Stimulated activated CD4-positive, alpha-beta T cell treated with anti-CD3 and anti-CD28 coated beads, Interleukin-1b, Interleukin-23, amount 100 ng/mL, for 48 hours (primary cell): ENCODE data around the gene POLR2B.
"Not testable (repeated sequence)": the region's sequence is repeated elsewhere in the genome, so short reads cannot be mapped to it uniquely, and the experiment has no call there.

Experiments used
- DNase-seq: peaks from one replicate; pipeline ENCODE4 v3.0.0-alpha.2; 2020

POLR2B gene

GRCh38 chr4:56978750-56979303 is at the start of gene POLR2B:
Gene POLR2B, plus strand, starts transcription at chr4:56978896. Its CDS starts 90 bp downstream, at chr4:56978986.
- peak; percentile 93 for DNase-seq

GRCh38 chr4:56930638-56931037 is 48.1 kb upstream of the POLR2B start:
- no peak for DNase-seq

- no peak for DNase-seq
These were observed 46.8 kb upstream of the POLR2B start for GRCh38 chr4:56931924-56932323.

- DNase-seq, result no peak
These were observed 41.4 kb upstream of the POLR2B start for GRCh38 chr4:56937262-56937661.

- DNase-seq, result not testable (repeated sequence)
These were observed 38.9 kb upstream of the POLR2B start for GRCh38 chr4:56939826-56940225.

GRCh38 chr4:56940403-56940802 is 38.3 kb upstream of the POLR2B start:
- no peak for DNase-seq

GRCh38 chr4:56940971-56941370 is 37.7 kb upstream of the POLR2B start:
- no peak for DNase-seq

- DNase-seq, result no peak
These were observed 37.3 kb upstream of the POLR2B start for GRCh38 chr4:56941403-56941802.

- no peak for DNase-seq
These were observed 24.8 kb upstream of the POLR2B start for GRCh38 chr4:56953680-56954520.

GRCh38 chr4:56958111-56958517 is 20.6 kb upstream of the POLR2B start:
- DNase-seq, result no peak

GRCh38 chr4:56959100-56959499 is 19.6 kb upstream of the POLR2B start:
- no peak for DNase-seq

GRCh38 chr4:56961107-56961500 is 17.6 kb upstream of the POLR2B start:
- DNase-seq, result no peak

- no peak for DNase-seq
These were observed 7.3 kb upstream of the POLR2B start for GRCh38 chr4:56971383-56971782.

- no peak for DNase-seq
These were observed 6.3 kb upstream of the POLR2B start for GRCh38 chr4:56972389-56972788.

GRCh38 chr4:56972809-56973208 is 5.9 kb upstream of the POLR2B start:
- DNase-seq, result no peak

- no peak for DNase-seq
These were observed 5.4 kb upstream of the POLR2B start for GRCh38 chr4:56973336-56973735.

GRCh38 chr4:56976283-56976836 is 2.3 kb upstream of the POLR2B start:
- DNase-seq, result no peak

GRCh38 chr4:56976837-56977320 is 1.8 kb upstream of the POLR2B start:
- peak; percentile 50 for DNase-seq

- DNase-seq, result peak; percentile 97
These were observed 1.2 kb upstream of the POLR2B start, which contains the start of gene NOA1 for GRCh38 chr4:56977321-56978012. Gene NOA1, minus strand, starts transcription at chr4:56977606. Its CDS starts 21 bp downstream, at chr4:56977585.

- DNase-seq, result peak; percentile 71
These were observed 851 bp downstream of the POLR2B start for GRCh38 chr4:56979421-56980072.

- no peak for DNase-seq
These were observed 3.1 kb downstream of the POLR2B start for GRCh38 chr4:56981795-56982201.

- DNase-seq, result no peak
These were observed 7.5 kb downstream of the POLR2B start for GRCh38 chr4:56986192-56986591.

GRCh38 chr4:56986952-56987351 is 8.3 kb downstream of the POLR2B start:
- no peak for DNase-seq
